Endothelial cell of umbilical vein (primary cell): ENCODE data around the gene TRIM69. TPM values are rescaled to one million over a fixed set of nuclear protein-coding genes. Genes with fewer than 3 reads are reported as not detected.

Experiments used
- BruUV-seq: library from RNA; stranded (reverse); fragments of 400-500 nt; replicated peaks from 2 replicates; lab custom pipeline; 2021; lab: Mats Ljungman, UMichigan
- CTCF ChIA-PET: fragments of 300-600, 350-600 bp; sonication (Branson Sonifier 250); formaldehyde crosslinking; loops from one replicate; lab custom pipeline; 2021; ENCODE audit warnings: antibody characterized with exemption, inconsistent platforms; lab: Charles Lee
- POLR2A ChIA-PET: fragments of 300-600, 350-600 bp; sonication (Branson Sonifier 250); formaldehyde crosslinking; loops from one replicate; lab custom pipeline; 2021; ENCODE audit warnings: antibody characterized with exemption, inconsistent platforms; lab: Charles Lee
- DNase-seq: peaks from one replicate; pipeline ENCODE4 v3.0.0-alpha.2; 2011; ENCODE audit warnings: low read depth, low spot score
- FAIRE-seq: peaks from 2 replicates; lab custom pipeline; 2011; peaks lifted over from hg19 to GRCh38; lab: Jason Lieb, UNC
- H2AFZ ChIP-seq: 2 replicates; pipeline ENCODE4 v1.6.0; 2012; ENCODE audit warnings: low read depth, low read length, control low read depth, inconsistent platforms
- H3K27ac ChIP-seq: 2 replicates; pipeline ENCODE4 v1.5.1; 2011; ENCODE audit warnings: low read depth, mild to moderate bottlenecking, control low read depth, low read length, moderate library complexity; ENCODE audit not compliant: insufficient read depth
- H3K27me3 ChIP-seq, 2 experiments: 2 replicates each; pipeline versions ENCODE4 v1.6.0 to v1.6.1; 2011; ENCODE audit warnings: low read length in 2 of 2, mixed read lengths in 1 of 2; ENCODE audit not compliant: control insufficient read depth in 2 of 2, insufficient read depth in 2 of 2
- H3K36me3 ChIP-seq, 2 experiments: 2 replicates in 1 of 2; 3 replicates in 1 of 2; pipeline ENCODE4 v1.5.1; 2011; ENCODE audit warnings: low read length in 2 of 2, mild to moderate bottlenecking in 1 of 2, moderate library complexity in 1 of 2; ENCODE audit not compliant: control insufficient read depth in 2 of 2, insufficient read depth in 2 of 2; ENCODE audit errors: extremely low read depth in 1 of 2
- H3K4me1 ChIP-seq: 3 replicates; pipeline ENCODE4 v1.5.1; 2011; ENCODE audit warnings: mild to moderate bottlenecking, low read length; ENCODE audit not compliant: control insufficient read depth, insufficient read depth; ENCODE audit errors: extremely low read depth
- H3K4me2 ChIP-seq: 2 replicates; pipeline ENCODE4 v1.6.1; 2011; ENCODE audit warnings: low read length, control low read depth, mixed read lengths; ENCODE audit not compliant: insufficient read depth
- H3K4me3 ChIP-seq, 3 experiments: fragments of 200-600 bp in 1 of 3; sonication (generic), shearing (Covaris generic) in 1 of 3; replicated peaks in 1 of 3; 2 replicates each; pipeline ENCODE4 v1.5.1; 2011 to 2016; ENCODE audit warnings: control low read depth in 3 of 3, low read length in 3 of 3, mild to moderate bottlenecking in 2 of 3, inconsistent platforms in 1 of 3, low read depth in 1 of 3, moderate library complexity in 1 of 3; ENCODE audit not compliant: insufficient read depth in 1 of 3
- H3K79me2 ChIP-seq: 2 replicates; pipeline ENCODE4 v1.6.0; 2012; ENCODE audit warnings: low read length, inconsistent platforms; ENCODE audit not compliant: control insufficient read depth, insufficient read depth
- H3K9ac ChIP-seq: replicated peaks from 2 replicates; pipeline ENCODE3; 2011; ENCODE audit warnings: low read length, control low read depth; ENCODE audit not compliant: insufficient read depth; ENCODE audit errors: extremely low read depth
- H3K9me1 ChIP-seq: replicated peaks from 3 replicates; pipeline ENCODE4 v1.6.0; 2011; ENCODE audit warnings: mild to moderate bottlenecking, low read length; ENCODE audit not compliant: control insufficient read depth, insufficient read depth; ENCODE audit errors: extremely low read depth
- H3K9me3 ChIP-seq: replicated peaks from 2 replicates; pipeline ENCODE4 v1.5.1; 2012; ENCODE audit warnings: low read length, inconsistent platforms; ENCODE audit not compliant: control insufficient read depth, insufficient read depth
- H4K20me1 ChIP-seq: replicated peaks from 2 replicates; pipeline ENCODE3; 2011; ENCODE audit warnings: mild to moderate bottlenecking, low read length; ENCODE audit not compliant: control insufficient read depth, insufficient read depth; ENCODE audit errors: extremely low read depth
- CTCF ChIP-seq, 2 donors: IDR thresholded peaks; 1 replicate in 1 of 2; 2 replicates in 1 of 2; pipeline ENCODE4 v1.5.1; 2011; ENCODE audit warnings: low read length in 2 of 2, mild to moderate bottlenecking in 2 of 2, moderate library complexity in 2 of 2, control low read depth in 1 of 2, inconsistent platforms in 1 of 2, low read depth in 1 of 2; ENCODE audit not compliant: insufficient read depth in 1 of 2; ENCODE audit errors: extremely low read depth in 1 of 2
- EZH2 ChIP-seq: IDR thresholded peaks from 2 replicates; pipeline ENCODE4 v1.6.1; 2012; ENCODE audit warnings: borderline replicate concordance, low read depth, mild to moderate bottlenecking, moderate library complexity, low read length, inconsistent platforms; ENCODE audit not compliant: severe bottlenecking
- FOS ChIP-seq: IDR thresholded peaks from 2 replicates; pipeline ENCODE4 v1.6.1; 2011; ENCODE audit warnings: mild to moderate bottlenecking, low read length, moderate library complexity, borderline replicate concordance; ENCODE audit not compliant: insufficient read depth
- GATA2 ChIP-seq: IDR thresholded peaks from 2 replicates; pipeline ENCODE4 v1.7.0; 2011; ENCODE audit warnings: low read depth, mild to moderate bottlenecking, moderate library complexity, mixed read lengths, low read length; ENCODE audit not compliant: insufficient read length, insufficient read depth
- JUN ChIP-seq: IDR thresholded peaks from 2 replicates; pipeline ENCODE4 v1.6.1; 2011; ENCODE audit warnings: borderline replicate concordance, low read depth; ENCODE audit not compliant: insufficient read length, insufficient read depth
- MAX ChIP-seq: IDR thresholded peaks from 2 replicates; pipeline ENCODE4 v1.6.1; 2011; ENCODE audit not compliant: insufficient read depth, insufficient read length
- MYC ChIP-seq: IDR thresholded peaks from one replicate; pipeline ENCODE4 v1.6.1; 2011; ENCODE audit warnings: mild to moderate bottlenecking, low read depth, low read length
- POLR2A ChIP-seq: IDR thresholded peaks from 2 replicates; pipeline ENCODE4 v1.6.1; 2012; ENCODE audit warnings: low read depth, mild to moderate bottlenecking, control low read depth, low read length
- POLR2AphosphoS5 ChIP-seq: IDR thresholded peaks from 2 replicates; pipeline ENCODE4 v1.6.1; 2012; ENCODE audit warnings: low read depth, mild to moderate bottlenecking, control low read depth, low read length, moderate library complexity; ENCODE audit not compliant: insufficient read depth
- dilution Hi-C: fragments of 300-500 bp; cut with MboI; formaldehyde crosslinking; loops from one replicate; pipeline ENCODE4 v1.15.0; 2019; ENCODE audit warnings: low sequenced_read_pairs; ENCODE audit not compliant: extremely low pct_ligation_motif_present
- intact Hi-C: fragments of 100-400 bp; cut with micrococcal nuclease; formaldehyde crosslinking; loops from one replicate; pipeline ENCODE4 v1.10.0; 2022
- polyA plus RNA-seq, 4 experiments: library from polyadenylated mRNA; depleted of rRNA in 3 of 4; stranded (reverse) in 3 of 4; unstranded in 1 of 4; fragments of >200 nt; gene quantifications; 2 replicates each; pipeline versions ENCODE4 v1.2.1 to v1.2.3, GENCODE V29; 2011 to 2012; ENCODE audit warnings: missing spikeins in 1 of 4
- total RNA-seq: library from RNA; stranded (reverse); gene quantifications from 2 replicates; pipeline ENCODE4 v1.2.3, GENCODE V29; 2021

The TRIM69 gene
- total and polyA plus RNA-seq, 2 donors (not counting 3 experiments of a cell fraction or from before 2014, with no cell fraction given), result 4.8 to 13.0 TPM

- Histone ChIP-seq H3K9me3 (no peaks in the 10 kb centered on the region), H3K27ac (peak overlapping the region; percentile 59), H3K79me2 (no peaks in the 10 kb centered on the region), H3K27me3 (no peaks in the 10 kb centered on the region), H4K20me1 (no peaks in the 10 kb centered on the region), H2AFZ (peak overlapping the region; percentile 51), H3K4me2 (peak overlapping the region; percentile 35), H3K4me1 (peaks cover 32% of the 10 kb centered on the region), H3K9me1 (no peaks in the 10 kb centered on the region), H3K9ac (peak overlapping the region; percentile 66), H3K36me3 (no peaks in the 10 kb centered on the region), H3K4me3 (no peak overlapping the region)
- dilution Hi-C loops, result loop anchor here (25.0 kb wide), 1 partner anchor 139 kb away; no protein-coding TSS in a partner anchor
- BruUV-seq, result no TSS peak
- no peak for TF ChIP-seq EZH2
- no peak for TF ChIP-seq MYC
- no peak for TF ChIP-seq FOS
- no peak for TF ChIP-seq CTCF (IDR thresholded peaks at IDR 0.05; ENCODE audit: extremely low read depth in 1 of 2, insufficient read depth in 1 of 2, low read depth in 1 of 2, low read length in 2 of 2)
- TF ChIP-seq GATA2, result no peak
- no peak for TF ChIP-seq POLR2A
- TF ChIP-seq JUN, result no peak
- TF ChIP-seq POLR2AphosphoS5, result no peak
- no peak for TF ChIP-seq MAX
- intact Hi-C loops, result loop anchor here (1.0 to 5.0 kb wide), 2 partner anchors 14 to 111 kb away; no protein-coding TSS in a partner anchor
- CTCF ChIA-PET, result interaction anchor here (0.5 to 4.3 kb wide), 5 partner anchors 11 to 756 kb away, joined by 3 to 65 read pairs (median 8); partner anchors contain the start of genes B2M, PATL2, SPG11 and TRIM69
- DNase-seq (peak; percentile 31), FAIRE-seq (no peak)
- POLR2A ChIA-PET, result interaction anchor here (0.7 to 4.3 kb wide), 3 partner anchors 14 to 428 kb away, joined by 3 to 63 read pairs (median 8); partner anchors contain the start of genes B2M, PATL2 and SPG11
Measured at GRCh38 chr15:44726136-44726535, 10.2 kb upstream of the TRIM69 start.
